HepG2 (cell line): Measurements from ENCODE around the gene TIMM23. TPM values are rescaled to one million over a fixed set of nuclear protein-coding genes. Genes with fewer than 3 reads are reported as not detected.

Experiments used
- ATAC-seq: fragments of 200-7000 bp; cut with Tn5 transposase; 3 replicates; pipeline ENCODE4 v1.9.1; 2020; ENCODE audit warnings: mild to moderate bottlenecking, moderate library complexity
- BruUV-seq: library from RNA; stranded (reverse); fragments of 400-500 nt; replicated peaks from 2 replicates; lab custom pipeline; 2021; lab: Mats Ljungman, UMichigan
- CTCF ChIA-PET: fragments of 300-600 bp; formaldehyde crosslinking; extraction: SDS; loops from one replicate; lab custom pipeline; 2021; ENCODE audit warnings: low total read pairs, inconsistent platforms, low intra/inter-chr PET ratio; lab: Yijun Ruan, JAX
- POLR2A ChIA-PET: fragments of 350-600 bp; sonication (Branson Sonifier 250); formaldehyde crosslinking; loops from one replicate; lab custom pipeline; 2020; ENCODE audit warnings: antibody characterized with exemption, inconsistent platforms; lab: Yijun Ruan, JAX
- DNase-seq: peaks from one replicate; pipeline ENCODE4 v3.0.0-alpha.2; 2015; ENCODE audit warnings: low spot score
- FAIRE-seq: peaks from 3 replicates; lab custom pipeline; 2011; peaks lifted over from hg19 to GRCh38; lab: Jason Lieb, UNC
- H2AFZ ChIP-seq: one replicate; pipeline ENCODE4 v1.6.1; 2011; ENCODE audit warnings: low read length, inconsistent platforms
- H3K27ac ChIP-seq: fragments of 300-600 bp; 3 replicates; pipeline ENCODE4 v1.8.0; 2011; ENCODE audit warnings: mixed run types, mild to moderate bottlenecking, mixed read lengths, low read length, inconsistent platforms; ENCODE audit not compliant: insufficient read depth; ENCODE audit errors: extremely low read length
- H3K27me3 ChIP-seq, 2 experiments: fragments of 200-600 bp in 1 of 2; 2 replicates in 1 of 2; 3 replicates in 1 of 2; pipeline versions ENCODE4 v1.6.0 to v1.8.0; 2011; ENCODE audit warnings: low read length in 2 of 2, mild to moderate bottlenecking in 2 of 2, moderate library complexity in 2 of 2, inconsistent platforms in 1 of 2; ENCODE audit not compliant: insufficient read depth in 2 of 2, control insufficient read depth in 1 of 2
- H3K36me3 ChIP-seq, 2 experiments: fragments of 200-600 bp in 1 of 2; replicated peaks in 1 of 2; 2 replicates in 1 of 2; 3 replicates in 1 of 2; pipeline versions ENCODE4 v1.5.1 to v1.8.0; 2011; ENCODE audit warnings: low read length in 2 of 2, inconsistent platforms in 1 of 2; ENCODE audit not compliant: insufficient read depth in 2 of 2, control insufficient read depth in 1 of 2
- H3K4me1 ChIP-seq: 2 replicates; pipeline ENCODE4 v1.5.1; 2012; ENCODE audit warnings: low read length, inconsistent platforms; ENCODE audit not compliant: insufficient read depth
- H3K4me2 ChIP-seq: 2 replicates; pipeline ENCODE4 v1.6.0; 2011; ENCODE audit warnings: low read depth, low read length, inconsistent platforms
- H3K4me3 ChIP-seq, 3 experiments: fragments of 200-600 bp in 1 of 3; sonication (generic), shearing (Covaris generic) in 1 of 3; replicated peaks in 1 of 3; 2 replicates each; pipeline ENCODE4 v1.5.1; 2011 to 2016; ENCODE audit warnings: low read length in 3 of 3, inconsistent platforms in 2 of 3, low read depth in 2 of 3, mild to moderate bottlenecking in 2 of 3, control low read depth in 1 of 3, mixed read lengths in 1 of 3; ENCODE audit not compliant: insufficient read depth in 1 of 3
- H3K79me2 ChIP-seq: one replicate; pipeline ENCODE4 v1.6.1; 2011; ENCODE audit warnings: low read length, inconsistent platforms; ENCODE audit not compliant: insufficient read depth
- H3K9ac ChIP-seq: 2 replicates; pipeline ENCODE4 v1.6.0; 2011; ENCODE audit warnings: mild to moderate bottlenecking, low read depth, low read length, inconsistent platforms; ENCODE audit not compliant: insufficient read depth
- H3K9me3 ChIP-seq: 2 replicates; pipeline ENCODE4 v1.5.1; 2012; ENCODE audit warnings: mild to moderate bottlenecking, low read length
- H4K20me1 ChIP-seq: 2 replicates; pipeline ENCODE4 v1.6.0; 2011; ENCODE audit warnings: inconsistent platforms, mild to moderate bottlenecking, low read length, moderate library complexity; ENCODE audit not compliant: insufficient read depth
- ELK4 ChIP-seq: sonication (generic); formaldehyde crosslinking; IDR thresholded peaks from 2 replicates; pipeline ENCODE4 v1.9.0; 2021; ENCODE audit warnings: missing genetic modification reagents, borderline replicate concordance
- GPBP1L1 ChIP-seq: sonication (generic); formaldehyde crosslinking; IDR thresholded peaks from 2 replicates; pipeline ENCODE4 v1.5.0; 2020; ENCODE audit warnings: mild to moderate bottlenecking, missing genetic modification reagents
- KLF6 ChIP-seq: IDR thresholded peaks from 2 replicates; pipeline ENCODE4 v1.8.0; 2016; ENCODE audit warnings: missing biosample characterization, missing genetic modification reagents
- NAIF1 ChIP-seq: sonication (generic); formaldehyde crosslinking; IDR thresholded peaks from 2 replicates; pipeline ENCODE4 v1.5.0; 2020; ENCODE audit warnings: mild to moderate bottlenecking, missing genetic modification reagents, borderline replicate concordance
- POLR2A ChIP-seq, 2 experiments: IDR thresholded peaks; 2 replicates each; pipeline ENCODE4 v1.6.1; 2011; ENCODE audit warnings: low read depth in 2 of 2, low read length in 2 of 2, mild to moderate bottlenecking in 1 of 2, moderate library complexity in 1 of 2; ENCODE audit not compliant: insufficient read depth in 1 of 2
- PREB ChIP-seq: sonication (generic); formaldehyde crosslinking; IDR thresholded peaks from 2 replicates; pipeline ENCODE4 v1.4.0; 2020; ENCODE audit warnings: missing genetic modification reagents
- PRMT3 ChIP-seq: sonication (generic); formaldehyde crosslinking; IDR thresholded peaks from 2 replicates; pipeline ENCODE4 v1.8.1; 2022; ENCODE audit warnings: low read depth, mild to moderate bottlenecking, moderate library complexity, missing genetic modification reagents, borderline replicate concordance
- SKIL ChIP-seq: sonication (generic); formaldehyde crosslinking; IDR thresholded peaks from 2 replicates; pipeline ENCODE4 v1.8.0; 2022; ENCODE audit warnings: missing genetic modification reagents, mild to moderate bottlenecking, moderate library complexity, borderline replicate concordance
- TAF1 ChIP-seq: sonication (generic); formaldehyde crosslinking; IDR thresholded peaks from 2 replicates; pipeline ENCODE4 v1.4.0; 2020; ENCODE audit warnings: missing genetic modification reagents
- WIZ ChIP-seq: sonication (generic); formaldehyde crosslinking; IDR thresholded peaks from 2 replicates; pipeline ENCODE4 v1.5.1; 2020; ENCODE audit warnings: mild to moderate bottlenecking, missing genetic modification reagents
- YEATS2 ChIP-seq: sonication (generic); formaldehyde crosslinking; IDR thresholded peaks from 2 replicates; pipeline ENCODE4 v1.4.0; 2020; ENCODE audit warnings: missing genetic modification reagents, borderline replicate concordance
- ZNF121 ChIP-seq: sonication (generic); formaldehyde crosslinking; IDR thresholded peaks from 2 replicates; pipeline ENCODE4 v1.5.0; 2020; ENCODE audit warnings: mild to moderate bottlenecking, missing genetic modification reagents
- ZNF362 ChIP-seq: sonication (generic); formaldehyde crosslinking; IDR thresholded peaks from 2 replicates; pipeline ENCODE4 v1.4.0; 2020; ENCODE audit warnings: missing genetic modification reagents, mild to moderate bottlenecking, borderline replicate concordance
- ZNF383 ChIP-seq: sonication (generic); formaldehyde crosslinking; IDR thresholded peaks from 2 replicates; pipeline ENCODE4 v1.4.0; 2020; ENCODE audit warnings: missing genetic modification reagents, mild to moderate bottlenecking, borderline replicate concordance
- ZNF597 ChIP-seq: sonication (generic); formaldehyde crosslinking; IDR thresholded peaks from 2 replicates; pipeline ENCODE4 v1.5.0; 2020; ENCODE audit warnings: missing genetic modification reagents
- WGBS: methylation state at CpG from one replicate; pipeline ENCODE4 v1.1.6; 2017; ENCODE audit warnings: low lambda C conversion rate; 5-methylcytosine and 5-hydroxymethylcytosine counted together
- in situ Hi-C: cut with HindIII; loops from 2 replicates; pipeline ENCODE4 v1.10.0; 2017; ENCODE audit warnings: low pct_unique_long_range_greater_than_20kb; ENCODE audit not compliant: extremely low pct_ligation_motif_present
- intact Hi-C: fragments of 100-400 bp; cut with micrococcal nuclease; formaldehyde crosslinking; loops from one replicate; pipeline ENCODE4 v1.10.0; 2022; ENCODE audit not compliant: unreplicated experiment
- polyA plus RNA-seq, 8 experiments: library from polyadenylated mRNA; depleted of rRNA in 3 of 8; stranded (reverse) in 7 of 8; unstranded in 1 of 8; fragments of >200 nt; fragmentation: Illumina TruSeq in 4 of 8; extraction: Trizol in 4 of 8; gene quantifications; 2 replicates each; pipeline versions ENCODE4 v1.2.1 to v1.2.3, GENCODE V29; 2011 to 2016; ENCODE audit warnings: low read depth in 4 of 8, missing spikeins in 1 of 8, mixed read lengths in 1 of 8; ENCODE audit not compliant: insufficient read depth in 1 of 8
- total RNA-seq, 5 experiments: library from RNA; depleted of rRNA; stranded (reverse); fragments of >200 nt; fragmentation: Illumina TruSeq; extraction: Trizol; gene quantifications; 2 replicates each; pipeline ENCODE4 v1.2.3, GENCODE V29; 2016; ENCODE audit warnings: low read depth in 1 of 5

The TIMM23 gene
- total and polyA plus RNA-seq, 2 of the 13 experiments (the other 11 are each of a cell fraction or from before 2014, with no cell fraction given), result 80.2 to 98.6 TPM

- ChIA-PET CTCF (no interaction called here), POLR2A (interaction anchor here (1.3 to 2.4 kb wide), 4 partner anchors 10 to 25 kb away, joined by 3 to 23 read pairs (median 6); no protein-coding TSS in a partner anchor)
- ATAC-seq, result no peak
- intact Hi-C loops, result no loop called here
- Histone ChIP-seq H3K79me2 (peaks cover 2% of the 10 kb centered on the region), H3K9ac (peak overlapping the region; percentile 50), H3K9me3 (no peaks in the 10 kb centered on the region), H3K4me3 (peak overlapping the region in 1 of 3 experiments; percentile 23; a peak in 2 of 6 replicates), H4K20me1 (no peaks in the 10 kb centered on the region), H2AFZ (no peak overlapping the region), H3K4me1 (peaks cover 66% of the 10 kb centered on the region), H3K27me3 (no peaks in the 10 kb centered on the region), H3K27ac (peak overlapping the region; percentile 77), H3K4me2 (peak overlapping the region; percentile 70), H3K36me3 (peaks cover 0 to 6% of the 10 kb centered on the region in 2 experiments; a peak in 1 of 5 replicates)
- no peak for DNase-seq
- BruUV-seq, result no TSS peak
- WGBS, result 33% methylated on average over 4 of the region's 4 CpGs
- FAIRE-seq, result no peak
- in situ Hi-C loops, result no loop called here
- peak; percentile 66; the same call in 1 of the 2 replicates for TF ChIP-seq ZNF121 (CRISPR knock-in tag)
- TF ChIP-seq NAIF1 (CRISPR knock-in tag), result 0 out of 2 replicates have a peak, but pooled peaks have one; percentile 7
- TF ChIP-seq POLR2A (IDR thresholded peaks at IDR 0.05; ENCODE audit: insufficient read depth in 1 of 2, low read depth in 2 of 2, low read length in 2 of 2), result no peak
- peak; percentile 9; the same call in 1 of the 2 replicates for TF ChIP-seq YEATS2 (CRISPR knock-in tag)
- TF ChIP-seq SKIL (CRISPR knock-in tag), result no peak
- TF ChIP-seq ZNF597 (CRISPR knock-in tag), result no peak
- no peak for TF ChIP-seq GPBP1L1 (CRISPR knock-in tag)
- no peak for TF ChIP-seq ZNF383 (CRISPR knock-in tag)
- no peak for TF ChIP-seq TAF1 (CRISPR knock-in tag)
- TF ChIP-seq PREB (CRISPR knock-in tag), result no peak
- TF ChIP-seq PRMT3, result no peak
- TF ChIP-seq ZNF362 (CRISPR knock-in tag), result no peak
- TF ChIP-seq ELK4 (CRISPR knock-in tag), result no peak
- TF ChIP-seq KLF6, result no peak
- no peak for TF ChIP-seq WIZ (CRISPR knock-in tag)
Observed at GRCh38 chr10:45997557-45997956, 25.3 kb downstream of the TIMM23 start.
